HL-60 (cell line): ENCODE measurements around the gene ATG5.
"Not testable (repeated sequence)": the region's sequence is repeated elsewhere in the genome, so short reads cannot be mapped to it uniquely, and the experiment has no call there.

ENCODE experiments used
- DNase-seq, 2 experiments: peaks; one replicate each; pipeline ENCODE4 v3.0.0-alpha.2; 2010 to 2020; ENCODE audit warnings: low read depth in 1 of 2, low spot score in 1 of 2
- H3K27ac ChIP-seq: fragments of 250-450 bp; sonication (Bioruptor Pico); replicated peaks from 2 replicates; pipeline ENCODE4 v1.5.1; 2020; ENCODE audit warnings: mild to moderate bottlenecking, moderate library complexity
- H3K27me3 ChIP-seq: fragments of 250-450 bp; sonication (Bioruptor Pico); 2 replicates; pipeline ENCODE4 v1.5.1; 2021; ENCODE audit warnings: mild to moderate bottlenecking, moderate library complexity; ENCODE audit not compliant: insufficient read depth, poor library complexity, severe bottlenecking
- H3K4me3 ChIP-seq: replicated peaks from 2 replicates; pipeline ENCODE4 v1.5.1; 2011; ENCODE audit warnings: mild to moderate bottlenecking, control low read depth, low read length; ENCODE audit not compliant: insufficient read depth
- CTCF ChIP-seq: IDR thresholded peaks from one replicate; pipeline ENCODE4 v1.5.1; 2011; ENCODE audit warnings: low read length, control low read depth, inconsistent platforms; ENCODE audit not compliant: insufficient read depth
- GABPA ChIP-seq: IDR thresholded peaks from 2 replicates; pipeline ENCODE4 v1.6.1; 2012; ENCODE audit warnings: low read depth
- POLR2AphosphoS5 ChIP-seq: IDR thresholded peaks from 2 replicates; pipeline ENCODE4 v1.6.1; 2012; ENCODE audit warnings: low read depth
- REST ChIP-seq: IDR thresholded peaks from 2 replicates; pipeline ENCODE4 v1.6.1; 2012; ENCODE audit warnings: low read depth; ENCODE audit not compliant: insufficient replicate concordance
- SPI1 ChIP-seq: IDR thresholded peaks from 2 replicates; pipeline ENCODE4 v1.6.1; 2012; ENCODE audit warnings: low read depth, mild to moderate bottlenecking, borderline replicate concordance

Gene ATG5

GRCh38 chr6:106237286-106237685, 88.3 kb downstream of the ATG5 start:
- TF ChIP-seq CTCF (no peak), POLR2AphosphoS5 (no peak), GABPA (no peak), REST (no peak), SPI1 (no peak)
- no peaks in the 10 kb centered on the region for H3K27me3 ChIP-seq
- no peak for DNase-seq
- no peak overlapping the region for H3K4me3 ChIP-seq
- no peak overlapping the region for H3K27ac ChIP-seq

- H3K27ac ChIP-seq, H3K27me3 ChIP-seq, DNase-seq, H3K4me3 ChIP-seq: not testable (repeated sequence)
These were observed 95.6 kb downstream of the ATG5 start for GRCh38 chr6:106229876-106230445.

GRCh38 chr6:106227612-106228507, 97.7 kb downstream of the ATG5 start:
- no peak overlapping the region for H3K4me3 ChIP-seq
- DNase-seq: no peak
- H3K27me3 ChIP-seq: no peaks in the 10 kb centered on the region
- TF ChIP-seq POLR2AphosphoS5: no peak
- no peak for TF ChIP-seq SPI1
- no peak for TF ChIP-seq REST
- no peak for TF ChIP-seq CTCF
- TF ChIP-seq GABPA: no peak
- H3K27ac ChIP-seq: no peak overlapping the region

- Histone ChIP-seq H3K27ac (no peak overlapping the region), H3K27me3 (no peaks in the 10 kb centered on the region), H3K4me3 (no peak overlapping the region)
- no peak for TF ChIP-seq CTCF
- TF ChIP-seq POLR2AphosphoS5: no peak
- TF ChIP-seq REST: no peak
- TF ChIP-seq SPI1: no peak
- TF ChIP-seq GABPA: no peak
- no peak for DNase-seq
These were observed 98.9 kb downstream of the ATG5 start for GRCh38 chr6:106226676-106227075.
